Breast epithelium (tissue), 3 donors: ENCODE data around the gene CNTN5.

Source experiments
- CTCF ChIP-seq, 3 donors: fragments of 450-650 bp; IDR thresholded peaks; one replicate each; pipeline ENCODE4 v1.5.1; 2016 to 2017; ENCODE audit warnings: antibody characterized with exemption in 3 of 3, mild to moderate bottlenecking in 3 of 3, moderate library complexity in 3 of 3
- POLR2A ChIP-seq: fragments of 450-650 bp; IDR thresholded peaks from one replicate; pipeline ENCODE4 v1.6.1; 2016; ENCODE audit warnings: antibody characterized with exemption, mild to moderate bottlenecking, moderate library complexity

GRCh38 chr11:99554232-99554903, 533.6 kb downstream of the CNTN5 start:
- TF ChIP-seq CTCF (IDR thresholded peaks at IDR 0.05), result no peak
- no peak for TF ChIP-seq POLR2A
